ENCODE measurements around the gene ESPN.

The ESPN gene

GRCh38 chr1:6456800-6457466, 32.4 kb downstream of the ESPN start:
- no peak overlapping the region for H3K4me3 ChIP-seq (ENCODE audit: low read depth, low read length)
- no peak for TF ChIP-seq CTCF (IDR thresholded peaks at IDR 0.05; ENCODE audit: borderline replicate concordance, insufficient read depth, low read depth, low read length)

DNA sequence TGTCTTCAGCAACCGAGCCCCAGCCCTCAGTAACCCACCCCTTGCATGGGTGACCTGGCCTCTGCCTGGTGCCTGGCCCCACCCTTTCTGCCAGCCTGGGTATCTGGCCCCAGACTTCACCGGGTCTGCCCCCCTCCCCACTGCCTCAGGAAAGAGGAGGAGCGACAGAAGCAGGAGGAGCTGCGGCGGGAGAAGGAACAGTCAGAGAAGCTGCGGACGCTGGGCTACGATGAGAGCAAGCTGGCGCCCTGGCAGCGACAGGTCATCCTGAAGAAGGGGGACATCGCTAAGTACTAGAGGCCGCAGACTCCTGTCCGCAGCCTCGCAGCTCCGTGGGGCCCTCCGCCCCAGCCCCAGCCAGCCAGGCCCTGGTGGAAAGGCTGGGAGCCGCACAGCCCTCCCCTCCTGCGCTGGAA, 35.3 kb downstream of the ESPN start:
- TF ChIP-seq CTCF (IDR thresholded peaks at IDR 0.05; ENCODE audit: borderline replicate concordance, insufficient read depth, low read depth, low read length), result no peak
- H3K4me3 ChIP-seq (ENCODE audit: low read depth, low read length), result no peak overlapping the region

- no peak for TF ChIP-seq CTCF (IDR thresholded peaks at IDR 0.05; ENCODE audit: borderline replicate concordance, insufficient read depth, low read depth, low read length)
- H3K4me3 ChIP-seq (ENCODE audit: low read depth, low read length), result peak overlapping the region; percentile 5
Measured at GRCh38 chr1:6460301-6461050, 35.9 kb downstream of the ESPN start.

DNA sequence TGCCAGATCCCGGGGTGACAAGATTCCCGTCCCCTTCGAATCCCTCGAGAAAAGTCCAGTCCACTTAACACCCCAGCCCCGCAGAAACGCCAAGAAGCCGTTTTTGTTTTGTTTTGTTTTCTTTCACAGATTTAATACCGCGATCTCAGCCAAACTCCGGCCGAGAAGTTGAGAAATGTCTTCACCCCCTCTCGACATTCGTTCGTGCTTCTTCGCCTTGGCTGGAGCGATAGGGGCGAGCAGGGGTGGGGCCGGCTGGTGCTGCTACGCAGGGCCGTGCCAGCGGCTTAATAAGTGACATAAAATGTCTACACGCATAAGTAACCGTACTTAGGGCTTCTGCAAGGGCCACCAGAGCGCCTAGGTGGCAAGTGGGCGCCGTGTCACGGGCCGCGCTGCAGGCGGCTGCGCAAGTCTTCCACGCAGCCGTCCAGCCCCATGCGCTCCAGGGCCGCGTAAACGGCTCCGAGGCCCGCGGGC, 36.5 kb downstream of the ESPN start:
- H3K4me3 ChIP-seq (ENCODE audit: low read depth, low read length), result no peak overlapping the region
- no peak for TF ChIP-seq CTCF (IDR thresholded peaks at IDR 0.05; ENCODE audit: borderline replicate concordance, insufficient read depth, low read depth, low read length)

GRCh38 chr1:6461538-6462411, 37.2 kb downstream of the ESPN start:
- TF ChIP-seq CTCF (IDR thresholded peaks at IDR 0.05; ENCODE audit: borderline replicate concordance, insufficient read depth, low read depth, low read length), result no peak

GRCh38 chr1:6462412-6463119, 38.0 kb downstream of the ESPN start:
- no peak overlapping the region for H3K4me3 ChIP-seq (ENCODE audit: low read depth, low read length)
- no peak for TF ChIP-seq CTCF (IDR thresholded peaks at IDR 0.05; ENCODE audit: borderline replicate concordance, insufficient read depth, low read depth, low read length)

More at GRCh38 chr1:6461538-6462411, 37.2 kb downstream of the ESPN start:
- H3K4me3 ChIP-seq (ENCODE audit: low read depth, low read length), result no peak overlapping the region

Measured in GM12875 (cell line).